Neural cell (in vitro differentiated cells): ENCODE data around the gene HMX1. TPM values are rescaled to one million over a fixed set of nuclear protein-coding genes. Genes with fewer than 3 reads are reported as not detected.

Experiments
- H2AFZ ChIP-seq: fragments of 200-600, 300-800 bp; sonication (generic), shearing (Covaris generic); 2 replicates; pipeline ENCODE4 v1.6.0; 2014; ENCODE audit warnings: low read depth, mild to moderate bottlenecking, antibody characterized with exemption, low read length, moderate library complexity
- H3F3A ChIP-seq: fragments of 200-600 bp; shearing (Covaris generic); 2 replicates; pipeline ENCODE4 v1.6.1; 2016; ENCODE audit warnings: mild to moderate bottlenecking, moderate library complexity, mixed read lengths, antibody characterized with exemption, low read length; ENCODE audit not compliant: insufficient read depth, poor library complexity, severe bottlenecking
- H3K27ac ChIP-seq: fragments of 200-600, 300-800 bp; sonication (generic), shearing (Covaris generic); 2 replicates; pipeline ENCODE4 v1.5.1; 2014; ENCODE audit warnings: mild to moderate bottlenecking, low read length, moderate library complexity
- H3K27me3 ChIP-seq: fragments of 300-800, 200-600 bp; sonication (generic), shearing (Covaris generic); 2 replicates; pipeline ENCODE4 v1.6.0; 2014; ENCODE audit warnings: mild to moderate bottlenecking, low read depth, low read length, moderate library complexity; ENCODE audit not compliant: insufficient read depth
- H3K36me3 ChIP-seq: fragments of 300-800, 200-600 bp; sonication (generic), shearing (Covaris generic); 2 replicates; pipeline ENCODE4 v1.5.1; 2014; ENCODE audit warnings: mild to moderate bottlenecking, antibody characterized with exemption, low read length, moderate library complexity; ENCODE audit not compliant: insufficient read depth
- H3K4me2 ChIP-seq: fragments of 300-800, 200-600 bp; sonication (generic), shearing (Covaris generic); 2 replicates; pipeline ENCODE4 v1.6.0; 2014; ENCODE audit warnings: mild to moderate bottlenecking, low read length
- H3K4me3 ChIP-seq: fragments of 300-800, 200-600 bp; sonication (generic), shearing (Covaris generic); 2 replicates; pipeline ENCODE4 v1.5.1; 2014; ENCODE audit warnings: mild to moderate bottlenecking, low read length, moderate library complexity
- H3K79me2 ChIP-seq: fragments of 200-600 bp; shearing (Covaris generic); replicated peaks from 2 replicates; pipeline ENCODE4 v1.6.0; 2014; ENCODE audit warnings: mild to moderate bottlenecking, low read length, moderate library complexity; ENCODE audit not compliant: insufficient read depth
- H3K9ac ChIP-seq: fragments of 300-800, 200-600 bp; sonication (generic), shearing (Covaris generic); 2 replicates; pipeline ENCODE4 v1.6.1; 2016; ENCODE audit warnings: mild to moderate bottlenecking, low read length, mixed read lengths
- H3K9me2 ChIP-seq: fragments of 200-600 bp; shearing (Covaris generic); 2 replicates; pipeline ENCODE4 v1.6.1; 2016; ENCODE audit warnings: mild to moderate bottlenecking, low read length, mixed read lengths; ENCODE audit not compliant: insufficient read depth
- H3K9me3 ChIP-seq: fragments of 200-600, 300-800 bp; sonication (generic), shearing (Covaris generic); 2 replicates; pipeline ENCODE4 v1.6.1; 2016; ENCODE audit warnings: mild to moderate bottlenecking, mixed run types, low read length, moderate library complexity, mixed read lengths
- H4K20me1 ChIP-seq: fragments of 200-600 bp; shearing (Covaris generic); 2 replicates; pipeline ENCODE4 v1.6.1; 2016; ENCODE audit warnings: mild to moderate bottlenecking, mixed run types; ENCODE audit not compliant: insufficient read depth
- CTCF ChIP-seq: fragments of 450-650 bp; IDR thresholded peaks from 2 replicates; pipeline ENCODE4 v1.5.1; 2014; ENCODE audit warnings: antibody characterized with exemption, mild to moderate bottlenecking, moderate library complexity; ENCODE audit not compliant: poor library complexity, severe bottlenecking
- EP300 ChIP-seq: fragments of 450-650 bp; conservative IDR thresholded peaks from 2 replicates; pipeline ENCODE4 v1.6.1; 2014; ENCODE audit warnings: antibody characterized with exemption, mild to moderate bottlenecking, moderate library complexity; ENCODE audit not compliant: poor library complexity, severe bottlenecking
- EZH2 ChIP-seq: fragments of 200-600, 300-800 bp; shearing (Covaris generic), sonication (generic); IDR thresholded peaks from 2 replicates; pipeline ENCODE4 v1.6.1; 2014; ENCODE audit warnings: antibody characterized with exemption, low read length, borderline replicate concordance, mild to moderate bottlenecking; ENCODE audit not compliant: insufficient read depth, poor library complexity, severe bottlenecking
- MXI1 ChIP-seq: fragments of 450-650 bp; conservative IDR thresholded peaks from 2 replicates; pipeline ENCODE4 v1.6.1; 2014; ENCODE audit warnings: antibody characterized with exemption, mild to moderate bottlenecking; ENCODE audit not compliant: poor library complexity, severe bottlenecking
- POLR2AphosphoS5 ChIP-seq: IDR thresholded peaks from 2 replicates; pipeline ENCODE4 v1.6.1; 2012
- RAD21 ChIP-seq: fragments of 450-650 bp; conservative IDR thresholded peaks from 2 replicates; pipeline ENCODE4 v1.6.1; 2014; ENCODE audit warnings: antibody characterized with exemption, mild to moderate bottlenecking, moderate library complexity
- REST ChIP-seq: IDR thresholded peaks from 2 replicates; pipeline ENCODE4 v1.6.1; 2012; ENCODE audit warnings: borderline replicate concordance
- SMC3 ChIP-seq: fragments of 450-650 bp; conservative IDR thresholded peaks from 2 replicates; pipeline ENCODE4 v1.6.1; 2014; ENCODE audit warnings: antibody characterized with exemption, mild to moderate bottlenecking, moderate library complexity; ENCODE audit not compliant: poor library complexity
- TAF1 ChIP-seq: IDR thresholded peaks from 2 replicates; pipeline ENCODE4 v1.6.1; 2012; ENCODE audit warnings: low read depth
- polyA plus RNA-seq: library from polyadenylated mRNA; depleted of rRNA; stranded (reverse); fragments of >200 nt; gene quantifications from 2 replicates; pipeline ENCODE4 v1.2.3, GENCODE V29; 2014

The HMX1 gene
- polyA plus RNA-seq, 1 donor from 2014 or later: 0.89 TPM

GRCh38 chr4:8893624-8894423 lies 22.2 kb upstream of the HMX1 start:
- Histone ChIP-seq H3K27me3 (peaks cover 87% of the 10 kb centered on the region), H3K4me2 (no peak overlapping the region), H3K9me3 (no peaks in the 10 kb centered on the region), H3K36me3 (no peaks in the 10 kb centered on the region), H3K9me2 (no peaks in the 10 kb centered on the region), H3K4me3 (peak overlapping the region; percentile 56), H2AFZ (no peak overlapping the region), H3K27ac (no peak overlapping the region), H4K20me1 (no peaks in the 10 kb centered on the region), H3K9ac (peak overlapping the region; percentile 5), H3F3A (no peaks in the 10 kb centered on the region), H3K79me2 (no peaks in the 10 kb centered on the region)
- no peak for TF ChIP-seq REST
- no peak for TF ChIP-seq CTCF
- no peak for TF ChIP-seq SMC3
- TF ChIP-seq TAF1: no peak
- TF ChIP-seq EZH2: peak; percentile 87
- TF ChIP-seq EP300: no peak

GRCh38 chr4:8893227-8893623 lies 21.6 kb upstream of the HMX1 start:
- TF ChIP-seq EP300 (no peak), TAF1 (no peak), SMC3 (no peak), MXI1 (no peak), EZH2 (no peak), POLR2AphosphoS5 (no peak), REST (no peak), RAD21 (no peak), CTCF (no peak)
- Histone ChIP-seq H3K36me3 (no peaks in the 10 kb centered on the region), H3K4me2 (no peak overlapping the region), H3F3A (no peaks in the 10 kb centered on the region), H2AFZ (no peak overlapping the region), H3K9me2 (no peaks in the 10 kb centered on the region), H3K79me2 (no peaks in the 10 kb centered on the region), H4K20me1 (no peaks in the 10 kb centered on the region), H3K27me3 (peaks cover 93% of the 10 kb centered on the region), H3K4me3 (peak overlapping the region; percentile 56), H3K9me3 (no peaks in the 10 kb centered on the region), H3K27ac (no peak overlapping the region), H3K9ac (no peak overlapping the region)
